Thyroid gland (tissue), 4 donors: Measurements from ENCODE around the gene CPVL. TPM values are rescaled to one million over a fixed set of nuclear protein-coding genes. Genes with fewer than 3 reads are reported as not detected.

Source experiments
- DNase-seq, 2 donors: peaks; one replicate each; pipeline ENCODE4 v3.0.0-alpha.2; 2019
- H3K27ac ChIP-seq, 3 donors: fragments of 200-600 bp; sonication (generic); 1 replicate in 2 of 3; 2 replicates in 1 of 3; pipeline ENCODE4 v1.5.1; 2016 to 2019; ENCODE audit warnings: mild to moderate bottlenecking in 1 of 3, moderate library complexity in 1 of 3
- H3K27me3 ChIP-seq: fragments of 200-600 bp; sonication (generic); one replicate; pipeline ENCODE4 v1.5.1; 2019
- H3K36me3 ChIP-seq, 2 donors: fragments of 200-600 bp; sonication (generic); one replicate each; pipeline ENCODE4 v1.5.1; 2016 to 2019
- H3K4me1 ChIP-seq, 2 donors: fragments of 200-600 bp; sonication (generic); one replicate each; pipeline ENCODE4 v1.5.1; 2017 to 2019
- H3K4me3 ChIP-seq, 3 donors: fragments of 200-600 bp; sonication (generic); replicated peaks in 1 of 3; 1 replicate in 2 of 3; 2 replicates in 1 of 3; pipeline ENCODE4 v1.5.1; 2016; ENCODE audit warnings: mild to moderate bottlenecking in 1 of 3
- H3K9me3 ChIP-seq: fragments of 200-600 bp; sonication (generic); one replicate; pipeline ENCODE4 v1.5.1; 2017
- CTCF ChIP-seq, 6 experiments: fragments of 200-600 bp in 3 of 6; fragments of 450-650 bp in 3 of 6; sonication (generic) in 3 of 6; IDR thresholded peaks; one replicate each; pipeline ENCODE4 v1.5.1; 2016 to 2019; ENCODE audit warnings: antibody characterized with exemption in 6 of 6, mild to moderate bottlenecking in 2 of 6, inconsistent platforms in 1 of 6, moderate library complexity in 1 of 6
- POLR2A ChIP-seq, 2 donors: fragments of 450-650 bp; IDR thresholded peaks; one replicate each; pipeline ENCODE4 v1.6.1; 2017; ENCODE audit warnings: antibody characterized with exemption in 2 of 2, mild to moderate bottlenecking in 2 of 2, moderate library complexity in 1 of 2
- WGBS, 2 donors: methylation state at CpG; one replicate each; pipeline ENCODE4 v1.1.5; 2017; 5-methylcytosine and 5-hydroxymethylcytosine counted together
- intact Hi-C: fragments of 100-400 bp; cut with DNase I; formaldehyde crosslinking; loops from one replicate; pipeline ENCODE4 v1.15.1; 2023
- total RNA-seq, 4 donors: library from RNA; depleted of rRNA; stranded (reverse); fragments of >200 nt; gene quantifications; one replicate each; pipeline ENCODE4 v1.2.3, GENCODE V29; 2016

CPVL gene
- total RNA-seq, result 100 to 1,000 TPM in 2 of 4 donors, 10 to 100 TPM in 2; 79.8 to 182 (median 111) TPM

- no peaks in the 10 kb centered on the region for H3K9me3 ChIP-seq
- TF ChIP-seq POLR2A (IDR thresholded peaks at IDR 0.05) (peak in 1 of 2 donors; percentile 86), CTCF (IDR thresholded peaks at IDR 0.05) (no peak)
- H3K36me3 ChIP-seq, result no peaks in the 10 kb centered on the region
- no peaks in the 10 kb centered on the region for H3K27me3 ChIP-seq
- 1% methylated on average over 24 to 31 of the region's 42 CpGs for WGBS, 2 donors
- no peaks in the 10 kb centered on the region for H3K4me1 ChIP-seq
- peak within 1 kb of the TSS in 2 of 3 donors; percentile 37 to 73 for H3K27ac ChIP-seq
- intact Hi-C loops, result no loop called here
- DNase-seq, result peak; percentile 81 to 88
- H3K4me3 ChIP-seq, result peak within 1 kb of the TSS; percentile 14 to 41 (median 40)
Measured at GRCh38 chr7:29146057-29146706, at the start of gene CPVL. Gene CPVL, minus strand, starts transcription at chr7:29146537. Its CDS starts 25,476 bp downstream, at chr7:29121061.

GRCh38 chr7:29194594-29195427 is 48.5 kb upstream of the CPVL start, which contains the start of gene CHN2:
Gene CHN2, plus strand, starts transcription at chr7:29194775.
- Histone ChIP-seq H3K9me3 (no peaks in the 10 kb centered on the region), H3K4me1 (peaks cover 10% of the 10 kb centered on the region in 2 donors), H3K36me3 (no peaks in the 10 kb centered on the region), H3K4me3 (peak within 1 kb of the TSS; percentile 56 to 86 (median 66)), H3K27me3 (no peaks in the 10 kb centered on the region), H3K27ac (peak within 1 kb of the TSS; percentile 13 to 50 (median 29))
- peak; percentile 60 to 65 for DNase-seq
- peak in 1 of 6 experiments; percentile 12 for TF ChIP-seq CTCF (IDR thresholded peaks at IDR 0.05)
- TF ChIP-seq POLR2A (IDR thresholded peaks at IDR 0.05), result peak in 1 of 2 donors; percentile 53
- 0 to 2% methylated on average over 8 to 19 of the region's 89 CpGs for WGBS, 2 donors
- intact Hi-C loops, result no loop called here

GRCh38 chr7:29194206-29194593 is 47.9 kb upstream of the CPVL start:
- no peaks in the 10 kb centered on the region for H3K9me3 ChIP-seq
- peak; percentile 16 to 29 for DNase-seq
- WGBS, 2 donors, result no CpG with 5 or more reads among the region's 40 CpGs
- peak overlapping the region in 1 of 3 donors; percentile 29 for H3K27ac ChIP-seq
- no peaks in the 10 kb centered on the region for H3K36me3 ChIP-seq
- intact Hi-C loops, result no loop called here
- no peaks in the 10 kb centered on the region for H3K27me3 ChIP-seq
- no peak for TF ChIP-seq POLR2A (IDR thresholded peaks at IDR 0.05)
- TF ChIP-seq CTCF (IDR thresholded peaks at IDR 0.05), result no peak
- peaks cover 11 to 15% of the 10 kb centered on the region in 2 donors for H3K4me1 ChIP-seq
- H3K4me3 ChIP-seq, result peak overlapping the region; percentile 56 to 86 (median 66)

- peak overlapping the region; percentile 56 to 86 (median 66) for H3K4me3 ChIP-seq
- intact Hi-C loops, result no loop called here
- WGBS, 2 donors, result 34 to 43% methylated on average over 13 to 26 of the region's 26 CpGs
- H3K27me3 ChIP-seq, result no peaks in the 10 kb centered on the region
- peak overlapping the region in 1 of 3 donors; percentile 29 for H3K27ac ChIP-seq
- H3K36me3 ChIP-seq, result no peaks in the 10 kb centered on the region
- DNase-seq, result peak; percentile 15 to 53
- TF ChIP-seq CTCF (IDR thresholded peaks at IDR 0.05) (no peak), POLR2A (IDR thresholded peaks at IDR 0.05) (peak in 1 of 2 donors; percentile 31)
- no peaks in the 10 kb centered on the region for H3K9me3 ChIP-seq
- H3K4me1 ChIP-seq, result peaks cover 11 to 15% of the 10 kb centered on the region in 2 donors
Measured at GRCh38 chr7:29193316-29194205, 47.2 kb upstream of the CPVL start.
